PFSK-1 (cell line): ENCODE data around the gene IKBKG.

Experiments used
- FOXP2 ChIP-seq: optimal IDR thresholded peaks from 2 replicates; pipeline ENCODE3; 2011; ENCODE audit warnings: borderline replicate concordance, control low read depth, inconsistent platforms; ENCODE audit not compliant: insufficient read depth; ENCODE audit errors: extremely low read length, extremely low read depth
- POLR2AphosphoS5 ChIP-seq: IDR thresholded peaks from 2 replicates; pipeline ENCODE4 v1.6.1; 2012; ENCODE audit warnings: low read depth, mild to moderate bottlenecking, control low read depth, low read length, moderate library complexity
- REST ChIP-seq, 2 experiments: IDR thresholded peaks; 2 replicates each; pipeline versions ENCODE4 v1.6.1 to v1.8.0; 2011 to 2012; ENCODE audit warnings: low read depth in 2 of 2, low read length in 2 of 2, control low read depth in 1 of 2, inconsistent platforms in 1 of 2, mild to moderate bottlenecking in 1 of 2, moderate library complexity in 1 of 2; ENCODE audit not compliant: insufficient read depth in 1 of 2
- SIN3A ChIP-seq: IDR thresholded peaks from 2 replicates; pipeline ENCODE4 v1.6.1; 2012; ENCODE audit warnings: mild to moderate bottlenecking, low read length, moderate library complexity, borderline replicate concordance; ENCODE audit not compliant: insufficient read depth
- TAF1 ChIP-seq: IDR thresholded peaks from 2 replicates; pipeline ENCODE4 v1.6.1; 2012; ENCODE audit warnings: low read length, control low read depth, borderline replicate concordance; ENCODE audit not compliant: insufficient read depth

Gene IKBKG

GRCh38 chrX:154600759-154601374, 53.4 kb downstream of the IKBKG start:
- no peak for TF ChIP-seq REST (IDR thresholded peaks at IDR 0.05; ENCODE audit: insufficient read depth in 1 of 2, low read depth in 2 of 2, low read length in 2 of 2)
- TF ChIP-seq POLR2AphosphoS5: no peak
- TF ChIP-seq TAF1: no peak
- no peak for TF ChIP-seq SIN3A
- TF ChIP-seq FOXP2: no peak

GRCh38 chrX:154602226-154602625, 54.8 kb downstream of the IKBKG start:
- TF ChIP-seq POLR2AphosphoS5 (no peak), SIN3A (no peak), REST (IDR thresholded peaks at IDR 0.05; ENCODE audit: insufficient read depth in 1 of 2, low read depth in 2 of 2, low read length in 2 of 2) (no peak)

- TF ChIP-seq FOXP2: no peak
- no peak for TF ChIP-seq SIN3A
- TF ChIP-seq TAF1: no peak
- TF ChIP-seq REST (IDR thresholded peaks at IDR 0.05; ENCODE audit: insufficient read depth in 1 of 2, low read depth in 2 of 2, low read length in 2 of 2): no peak
- TF ChIP-seq POLR2AphosphoS5: no peak
These were observed 55.5 kb downstream of the IKBKG start for GRCh38 chrX:154602766-154603437.

GRCh38 chrX:154603438-154604430, 56.3 kb downstream of the IKBKG start:
- TF ChIP-seq REST (IDR thresholded peaks at IDR 0.05; ENCODE audit: insufficient read depth in 1 of 2, low read depth in 2 of 2, low read length in 2 of 2) (no peak), FOXP2 (no peak), POLR2AphosphoS5 (no peak), SIN3A (no peak), TAF1 (no peak)
